Measurements from ENCODE around the gene PCDH8.

The PCDH8 gene

GRCh38 chr13:52850396-52851136 lies 2.1 kb upstream of the PCDH8 start:
- peak; percentile 10; the same call in 1 of the 2 replicates for TF ChIP-seq CTCF (IDR thresholded peaks at IDR 0.05; ENCODE audit: low read depth, low read length)
- DNase-seq (ENCODE audit: extremely low read depth, low read depth), result peak; percentile 11

- no peak for DNase-seq (ENCODE audit: extremely low read depth, low read depth)
- no peak for TF ChIP-seq CTCF (IDR thresholded peaks at IDR 0.05; ENCODE audit: low read depth, low read length)
These were observed 1.6 kb upstream of the PCDH8 start for GRCh38 chr13:52850072-52850395.

GRCh38 chr13:52849291-52850071 lies 1.0 kb upstream of the PCDH8 start:
- no peak for TF ChIP-seq CTCF (IDR thresholded peaks at IDR 0.05; ENCODE audit: low read depth, low read length)
- DNase-seq (ENCODE audit: extremely low read depth, low read depth), result no peak

- DNase-seq (ENCODE audit: extremely low read depth, low read depth), result no peak
- no peak for TF ChIP-seq CTCF (IDR thresholded peaks at IDR 0.05; ENCODE audit: low read depth, low read length)
These were observed 583 bp downstream of the PCDH8 start for GRCh38 chr13:52847682-52848432.

- DNase-seq (ENCODE audit: extremely low read depth, low read depth), result no peak
- TF ChIP-seq CTCF (IDR thresholded peaks at IDR 0.05; ENCODE audit: low read depth, low read length), result no peak
These were observed 1.1 kb downstream of the PCDH8 start for GRCh38 chr13:52847322-52847681.

GRCh38 chr13:52846567-52847321 lies 1.7 kb downstream of the PCDH8 start:
- TF ChIP-seq CTCF (IDR thresholded peaks at IDR 0.05; ENCODE audit: low read depth, low read length), result peak; percentile 27

More at GRCh38 chr13:52846567-52847321, 1.7 kb downstream of the PCDH8 start:
- no peak for DNase-seq (ENCODE audit: extremely low read depth, low read depth)

All from AG09319 (cell line).